ENCODE measurements around the gene ZNF615.
"Not testable (repeated sequence)": the region's sequence is repeated elsewhere in the genome, so short reads cannot be mapped to it uniquely, and the experiment has no call there.

The ZNF615 gene

GRCh38 chr19:52007451-52007805 lies 583 bp downstream of the ZNF615 start:
- DNase-seq, result no peak
- peak overlapping the region; percentile 96 for H3K4me3 Mint-ChIP-seq
- H3K27me3 Mint-ChIP-seq, result no peaks in the 10 kb centered on the region
- H3K27ac Mint-ChIP-seq, result peak overlapping the region; percentile 96
- H3K4me1 Mint-ChIP-seq, result peaks cover 20% of the 10 kb centered on the region
- peaks cover 57% of the 10 kb centered on the region for H3K9me3 Mint-ChIP-seq
- H3K36me3 Mint-ChIP-seq, result peaks cover 52% of the 10 kb centered on the region
- CTCF ChIA-PET, result no interaction called here

GRCh38 chr19:51994048-51994644 lies 13.9 kb downstream of the ZNF615 start:
- H3K4me3 Mint-ChIP-seq, result no peak overlapping the region
- no peaks in the 10 kb centered on the region for H3K4me1 Mint-ChIP-seq
- H3K9me3 Mint-ChIP-seq, result peaks cover 69% of the 10 kb centered on the region
- no peak for DNase-seq
- no peaks in the 10 kb centered on the region for H3K27me3 Mint-ChIP-seq
- no peak overlapping the region for H3K27ac Mint-ChIP-seq
- H3K36me3 Mint-ChIP-seq, result peaks cover 67% of the 10 kb centered on the region
- CTCF ChIA-PET, result no interaction called here

DNA sequence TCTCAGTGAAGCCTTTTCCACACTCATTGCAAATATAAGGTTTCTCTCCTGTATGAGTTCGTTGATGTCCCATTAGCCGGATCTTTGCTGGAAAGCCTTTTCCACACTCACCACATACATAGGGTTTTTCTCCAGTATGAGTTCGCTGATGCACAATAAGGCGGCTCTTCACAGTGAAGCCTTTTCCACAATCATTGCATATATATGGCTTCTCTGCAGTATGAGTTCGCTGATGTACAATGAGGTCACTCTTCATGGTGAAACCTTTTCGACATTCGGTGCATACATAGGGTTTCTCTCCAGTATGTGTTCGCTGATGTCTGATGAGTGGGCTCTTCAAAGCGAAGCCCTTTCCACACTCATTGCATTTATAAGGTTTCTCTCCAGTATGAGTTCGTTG lies 14.6 kb downstream of the ZNF615 start:
- Mint-ChIP-seq H3K4me3 (no peak overlapping the region), H3K9me3 (peaks cover 72% of the 10 kb centered on the region), H3K27ac (no peak overlapping the region), H3K27me3 (no peaks in the 10 kb centered on the region), H3K36me3 (peaks cover 66% of the 10 kb centered on the region), H3K4me1 (no peaks in the 10 kb centered on the region)
- CTCF ChIA-PET, result no interaction called here
- no peak for DNase-seq

GRCh38 chr19:51986309-51987291 lies 21.4 kb downstream of the ZNF615 start, which contains the start of gene ZNF350:
Gene ZNF350 (minus strand): TSS chr19:51986840. CDS start chr19:51974360, 12,480 bp downstream.
- peak; percentile 95 for DNase-seq
- CTCF ChIA-PET, result no interaction called here
- peaks cover 60% of the 10 kb centered on the region for H3K36me3 Mint-ChIP-seq
- peak within 1 kb of the TSS; percentile 91 for H3K27ac Mint-ChIP-seq
- H3K27me3 Mint-ChIP-seq, result no peaks in the 10 kb centered on the region
- H3K9me3 Mint-ChIP-seq, result peaks cover 59% of the 10 kb centered on the region
- H3K4me3 Mint-ChIP-seq, result peak within 1 kb of the TSS; percentile 92
- H3K4me1 Mint-ChIP-seq, result peaks cover 17% of the 10 kb centered on the region

DNA sequence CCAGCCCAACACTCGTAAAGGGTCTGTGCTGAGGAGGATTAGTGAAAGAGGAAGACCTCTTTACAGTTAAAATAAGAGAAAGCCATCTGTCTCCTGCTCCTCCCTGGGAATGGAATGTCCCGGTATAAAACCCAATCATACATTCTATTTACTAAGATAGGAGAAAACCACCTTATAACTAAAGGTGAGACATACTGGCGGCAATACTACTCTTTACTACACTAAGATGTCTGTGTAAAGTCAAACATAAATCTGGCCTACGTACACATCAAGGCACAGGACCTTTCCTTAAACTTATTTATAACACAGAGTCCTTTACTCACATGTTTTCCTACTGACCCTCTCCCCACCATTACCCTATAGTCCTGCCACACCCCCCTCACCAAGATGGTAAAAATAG lies 24.6 kb downstream of the ZNF615 start:
- H3K9me3 Mint-ChIP-seq, result peaks cover 68% of the 10 kb centered on the region
- no peaks in the 10 kb centered on the region for H3K27me3 Mint-ChIP-seq
- CTCF ChIA-PET, result no interaction called here
- H3K4me1 Mint-ChIP-seq, result peaks cover 17% of the 10 kb centered on the region
- H3K27ac Mint-ChIP-seq, result no peak overlapping the region
- H3K36me3 Mint-ChIP-seq, result peaks cover 77% of the 10 kb centered on the region
- H3K4me3 Mint-ChIP-seq, result no peak overlapping the region
- no peak for DNase-seq

DNA sequence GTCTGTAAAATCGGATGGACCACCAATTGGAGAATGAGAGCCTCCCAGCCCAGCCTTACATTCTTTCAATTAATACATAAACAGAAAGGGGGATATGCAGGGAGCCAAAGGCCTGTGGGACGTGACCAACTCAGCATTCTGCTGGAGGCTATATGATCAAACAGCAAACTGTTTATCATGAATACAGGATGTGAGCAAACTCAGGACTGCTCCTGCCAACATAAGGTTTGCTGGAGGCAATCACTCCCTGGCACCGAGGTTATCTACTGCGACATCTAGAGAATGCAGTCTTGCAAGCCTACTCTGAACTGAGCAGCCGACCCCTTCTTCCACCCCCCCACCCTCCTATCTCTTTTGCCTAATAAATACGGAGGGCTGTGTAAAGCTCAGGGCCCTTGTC lies 27.1 kb downstream of the ZNF615 start:
- DNase-seq, CTCF ChIA-PET, H3K27me3 Mint-ChIP-seq, H3K4me1 Mint-ChIP-seq, H3K27ac Mint-ChIP-seq, H3K4me3 Mint-ChIP-seq: not testable (repeated sequence)
- Mint-ChIP-seq H3K9me3 (peaks cover 78% of the 10 kb centered on the region), H3K36me3 (peaks cover 79% of the 10 kb centered on the region)

DNA sequence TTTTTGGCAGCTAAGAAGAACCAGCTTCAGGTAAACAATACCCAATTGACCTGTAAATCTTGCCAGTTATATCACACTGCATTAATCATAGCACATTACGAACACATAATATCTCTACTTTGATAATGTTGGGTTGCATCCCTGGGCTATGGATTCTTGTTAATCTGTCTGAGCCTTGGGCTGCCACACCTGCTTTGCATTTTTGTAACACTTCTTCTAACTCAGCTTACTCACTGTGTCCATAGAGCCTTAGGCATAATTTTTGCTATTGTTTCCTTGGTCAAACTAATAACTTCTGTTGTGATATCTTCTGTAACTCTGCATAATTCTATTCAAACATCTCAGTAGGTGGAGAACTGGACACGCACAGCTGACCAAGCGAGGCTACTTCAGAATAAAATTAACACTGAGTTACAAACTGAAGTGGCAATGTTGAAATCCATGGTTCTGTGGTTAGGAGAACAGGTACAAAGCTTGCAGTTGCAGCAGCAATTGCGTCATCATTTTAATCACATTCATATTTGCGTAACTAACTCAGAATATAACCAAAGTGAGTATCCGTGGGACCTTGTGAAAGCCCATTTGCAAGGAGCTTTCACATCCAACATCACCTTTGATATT lies 27.8 kb downstream of the ZNF615 start:
- peaks cover 79% of the 10 kb centered on the region for H3K36me3 Mint-ChIP-seq
- H3K4me3 Mint-ChIP-seq, result no peak overlapping the region
- DNase-seq, result no peak
- H3K27ac Mint-ChIP-seq, result no peak overlapping the region
- H3K4me1 Mint-ChIP-seq, result peaks cover 4% of the 10 kb centered on the region
- H3K27me3 Mint-ChIP-seq, result no peaks in the 10 kb centered on the region
- CTCF ChIA-PET, result no interaction called here
- H3K9me3 Mint-ChIP-seq, result peaks cover 77% of the 10 kb centered on the region

GRCh38 chr19:51978882-51979281 lies 29.1 kb downstream of the ZNF615 start:
- CTCF ChIA-PET, result no interaction called here
- H3K36me3 Mint-ChIP-seq, result peaks cover 86% of the 10 kb centered on the region
- no peak overlapping the region for H3K27ac Mint-ChIP-seq
- H3K9me3 Mint-ChIP-seq, result peaks cover 77% of the 10 kb centered on the region
- H3K4me1 Mint-ChIP-seq, result no peaks in the 10 kb centered on the region
- DNase-seq, result no peak
- no peaks in the 10 kb centered on the region for H3K27me3 Mint-ChIP-seq
- no peak overlapping the region for H3K4me3 Mint-ChIP-seq

DNA sequence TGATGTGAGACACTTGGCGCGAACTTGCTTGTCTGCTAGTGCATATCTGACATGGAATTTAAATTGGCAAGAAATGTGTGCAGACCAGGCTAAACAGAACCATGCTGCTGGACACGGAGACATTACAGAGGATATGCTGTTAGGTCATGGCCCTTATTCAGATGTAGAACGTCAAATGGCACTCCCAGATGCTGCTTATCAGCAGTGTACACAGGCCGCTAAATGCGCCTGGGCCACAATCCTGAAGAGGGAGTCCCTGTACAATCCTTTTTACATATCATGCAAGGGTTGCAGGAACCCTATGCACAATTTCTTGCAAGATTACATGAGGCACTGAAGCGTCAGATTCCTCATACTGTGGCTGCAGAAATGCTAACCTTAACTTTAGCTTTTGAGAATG lies 30.7 kb downstream of the ZNF615 start:
- CTCF ChIA-PET, result interaction anchor here (0.7 kb wide), 1 partner anchor 120 kb away, joined by 5 read pairs; no protein-coding TSS in a partner anchor
- Mint-ChIP-seq H3K27me3 (no peaks in the 10 kb centered on the region), H3K4me3 (no peak overlapping the region)

DNA sequence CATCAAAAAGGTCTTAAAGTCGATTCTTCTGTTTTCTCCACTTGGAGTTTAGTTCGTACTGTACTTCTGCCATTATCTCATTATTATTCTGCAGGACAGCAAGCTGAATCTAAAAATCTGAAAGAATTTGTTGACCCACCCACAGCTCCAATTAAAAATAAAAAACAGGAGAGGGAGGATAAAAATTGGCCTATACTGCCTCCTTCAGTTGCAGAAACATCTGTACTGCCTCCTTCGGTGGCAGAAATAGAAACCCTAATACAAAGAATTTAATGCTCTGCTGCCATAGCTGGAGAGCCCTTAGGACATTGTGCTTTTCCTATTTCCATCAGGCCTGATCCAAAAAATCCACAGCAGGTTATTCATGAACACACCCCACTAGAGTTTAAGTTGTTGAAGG lies 31.2 kb downstream of the ZNF615 start:
- Mint-ChIP-seq H3K4me1 (no peaks in the 10 kb centered on the region), H3K36me3 (peaks cover 88% of the 10 kb centered on the region), H3K27me3 (no peaks in the 10 kb centered on the region), H3K27ac (no peak overlapping the region), H3K9me3 (peaks cover 82% of the 10 kb centered on the region), H3K4me3 (no peak overlapping the region)
- no peak for DNase-seq
- CTCF ChIA-PET, result no interaction called here

More for the DNA sequence above, 30.7 kb downstream of the ZNF615 start:
- no peak for DNase-seq
- Mint-ChIP-seq H3K9me3 (peaks cover 77% of the 10 kb centered on the region), H3K4me1 (no peaks in the 10 kb centered on the region), H3K36me3 (peaks cover 86% of the 10 kb centered on the region), H3K27ac (no peak overlapping the region)

GRCh38 chr19:51975787-51976186 lies 32.2 kb downstream of the ZNF615 start:
- H3K4me1 Mint-ChIP-seq, H3K27ac Mint-ChIP-seq, CTCF ChIA-PET, H3K27me3 Mint-ChIP-seq, DNase-seq, H3K4me3 Mint-ChIP-seq: not testable (repeated sequence)
- peaks cover 89% of the 10 kb centered on the region for H3K36me3 Mint-ChIP-seq
- H3K9me3 Mint-ChIP-seq, result peaks cover 84% of the 10 kb centered on the region

DNA sequence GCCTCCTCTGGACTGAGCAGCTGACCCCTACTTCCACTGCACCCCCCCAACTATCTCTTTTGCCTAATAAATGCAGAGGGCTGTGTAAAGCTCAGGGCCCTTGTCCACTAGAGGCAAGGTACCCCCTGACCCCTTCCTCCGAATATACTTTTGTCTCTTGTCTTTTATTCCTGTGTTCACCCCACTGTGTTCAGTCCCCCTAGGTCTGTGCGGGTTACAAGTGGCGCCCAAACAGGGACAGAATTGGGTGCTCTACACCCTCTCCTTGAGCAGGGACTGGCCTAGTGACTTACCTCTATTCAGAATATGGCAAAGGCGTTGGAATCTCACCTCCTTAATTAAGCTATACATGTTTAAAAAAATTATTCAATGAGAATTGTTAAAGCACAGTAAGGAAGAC lies 36.4 kb downstream of the ZNF615 start:
- CTCF ChIA-PET, result no interaction called here
- Mint-ChIP-seq H3K36me3 (peaks cover 85% of the 10 kb centered on the region), H3K27ac (no peak overlapping the region), H3K9me3 (peaks cover 73% of the 10 kb centered on the region), H3K4me3 (no peak overlapping the region), H3K4me1 (no peaks in the 10 kb centered on the region), H3K27me3 (no peaks in the 10 kb centered on the region)
- no peak for DNase-seq

DNA sequence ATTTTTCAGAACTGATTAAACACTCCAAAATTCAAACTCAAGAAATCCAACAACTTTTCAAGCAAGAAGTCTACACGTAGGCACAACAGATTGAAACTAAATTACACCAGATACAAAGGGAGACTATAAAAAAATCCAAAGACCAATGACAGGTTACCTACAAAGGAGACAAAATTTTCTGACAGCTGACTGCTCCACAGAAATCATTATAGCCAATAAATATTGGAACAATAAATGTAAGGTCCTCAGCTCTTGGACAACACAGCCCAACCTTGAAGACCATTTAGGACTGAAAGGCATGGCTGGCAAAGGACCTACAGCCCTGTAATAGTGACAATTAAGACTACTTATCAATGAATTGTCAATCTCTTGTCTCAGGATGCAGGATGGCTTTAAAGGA lies 37.3 kb downstream of the ZNF615 start:
- no peaks in the 10 kb centered on the region for H3K4me1 Mint-ChIP-seq
- no peaks in the 10 kb centered on the region for H3K27me3 Mint-ChIP-seq
- CTCF ChIA-PET, result no interaction called here
- H3K9me3 Mint-ChIP-seq, result peaks cover 70% of the 10 kb centered on the region
- no peak overlapping the region for H3K4me3 Mint-ChIP-seq
- peaks cover 87% of the 10 kb centered on the region for H3K36me3 Mint-ChIP-seq
- no peak for DNase-seq
- H3K27ac Mint-ChIP-seq, result no peak overlapping the region

- H3K27me3 Mint-ChIP-seq, result no peaks in the 10 kb centered on the region
- peaks cover 65% of the 10 kb centered on the region for H3K36me3 Mint-ChIP-seq
- CTCF ChIA-PET, result no interaction called here
- no peak overlapping the region for H3K4me3 Mint-ChIP-seq
- H3K4me1 Mint-ChIP-seq, result no peaks in the 10 kb centered on the region
- H3K9me3 Mint-ChIP-seq, result peaks cover 72% of the 10 kb centered on the region
- no peak for DNase-seq
- H3K27ac Mint-ChIP-seq, result no peak overlapping the region
Observed at GRCh38 chr19:51965583-51965982, 42.4 kb downstream of the ZNF615 start.

Measured in activated naive CD4-positive, alpha-beta T cell treated with anti-CD3 and anti-CD28 coated beads, Interleukin-2, amount 10 ng/mL, durations not matched to agents 7 days and 5 days (primary cell).